Vagina (tissue), 2 donors: Measurements from ENCODE around the gene TBCC.

Experiments used
- POLR2A ChIP-seq, 2 donors: fragments of 450-650 bp; IDR thresholded peaks; one replicate each; pipeline ENCODE4 v1.6.1; 2017; ENCODE audit warnings: antibody characterized with exemption in 2 of 2, mild to moderate bottlenecking in 2 of 2, moderate library complexity in 2 of 2
- POLR2AphosphoS5 ChIP-seq, 2 donors: sonication (generic); formaldehyde crosslinking; IDR thresholded peaks; one replicate each; pipeline ENCODE4 v1.9.0; 2017; ENCODE audit warnings: antibody characterized with exemption in 2 of 2, mild to moderate bottlenecking in 2 of 2, low read depth in 1 of 2; ENCODE audit not compliant: insufficient read depth in 1 of 2

- TF ChIP-seq POLR2AphosphoS5 (IDR thresholded peaks at IDR 0.05; ENCODE audit: insufficient read depth in 1 of 2, low read depth in 1 of 2) (no peak), POLR2A (IDR thresholded peaks at IDR 0.05) (no peak)
Observed at GRCh38 chr6:42707595-42707994, 38.3 kb downstream of the TBCC start.
